GM13976 (cell line): ENCODE data around the gene RAB11A.

Experiments used
- DNase-seq: peaks from one replicate; pipeline ENCODE4 v3.0.0; 2012; ENCODE audit warnings: low spot score
- CTCF ChIP-seq: IDR thresholded peaks from 2 replicates; pipeline ENCODE4 v1.5.1; 2012; ENCODE audit warnings: borderline replicate concordance, mild to moderate bottlenecking; ENCODE audit not compliant: insufficient read depth; ENCODE audit errors: extremely low read depth, missing control alignments, control extremely low read depth
- in situ Hi-C: fragments of 300-500 bp; cut with MboI; formaldehyde crosslinking; loops from one replicate; pipeline ENCODE4 v1.12.0; 2022; ENCODE audit warnings: low sequenced_read_pairs, mixed read lengths, inconsistent platforms; ENCODE audit not compliant: unreplicated experiment

Gene RAB11A

GRCh38 chr15:65887565-65887964 is 18.3 kb downstream of the RAB11A start:
- no peak for TF ChIP-seq CTCF
- in situ Hi-C loops = no loop called here
- DNase-seq = no peak

- in situ Hi-C loops = no loop called here
- no peak for TF ChIP-seq CTCF
- no peak for DNase-seq
These were observed 19.7 kb downstream of the RAB11A start for GRCh38 chr15:65888981-65889380.

- TF ChIP-seq CTCF = no peak
- DNase-seq = no peak
- in situ Hi-C loops = no loop called here
These were observed 23.8 kb downstream of the RAB11A start for GRCh38 chr15:65893060-65893459.

GRCh38 chr15:65896236-65896635 is 26.9 kb downstream of the RAB11A start:
- no peak for TF ChIP-seq CTCF
- in situ Hi-C loops = no loop called here
- DNase-seq = no peak

GRCh38 chr15:65900488-65900887 is 31.2 kb downstream of the RAB11A start:
- in situ Hi-C loops = no loop called here
- DNase-seq = no peak
- TF ChIP-seq CTCF = no peak

- TF ChIP-seq CTCF = no peak
- in situ Hi-C loops = no loop called here
- no peak for DNase-seq
These were observed 32.0 kb downstream of the RAB11A start for GRCh38 chr15:65901336-65901735.

- in situ Hi-C loops = no loop called here
- TF ChIP-seq CTCF = no peak
- no peak for DNase-seq
These were observed 32.5 kb downstream of the RAB11A start for GRCh38 chr15:65901836-65902235.
